C4-2B (cell line): ENCODE results near the gene NHSL2.

Experiments used
- H3K27ac ChIP-seq: fragments of 450-650 bp; 2 replicates; pipeline ENCODE4 v1.5.1; 2017
- ZFX ChIP-seq: fragments of 450-650 bp; IDR thresholded peaks from 2 replicates; pipeline ENCODE4 v1.6.1; 2017
- TF ChIP-seq, protein P1 (sequence below): fragments of 450-650 bp; conservative IDR thresholded peaks from 2 replicates; pipeline ENCODE4 v1.5.1; 2017; ENCODE audit warnings: mild to moderate bottlenecking

Gene NHSL2

GRCh38 chrX:72121383-72121782 is 210.7 kb downstream of the NHSL2 start:
- TF ChIP-seq ZFX = no peak
- TF ChIP-seq, protein P1, sequence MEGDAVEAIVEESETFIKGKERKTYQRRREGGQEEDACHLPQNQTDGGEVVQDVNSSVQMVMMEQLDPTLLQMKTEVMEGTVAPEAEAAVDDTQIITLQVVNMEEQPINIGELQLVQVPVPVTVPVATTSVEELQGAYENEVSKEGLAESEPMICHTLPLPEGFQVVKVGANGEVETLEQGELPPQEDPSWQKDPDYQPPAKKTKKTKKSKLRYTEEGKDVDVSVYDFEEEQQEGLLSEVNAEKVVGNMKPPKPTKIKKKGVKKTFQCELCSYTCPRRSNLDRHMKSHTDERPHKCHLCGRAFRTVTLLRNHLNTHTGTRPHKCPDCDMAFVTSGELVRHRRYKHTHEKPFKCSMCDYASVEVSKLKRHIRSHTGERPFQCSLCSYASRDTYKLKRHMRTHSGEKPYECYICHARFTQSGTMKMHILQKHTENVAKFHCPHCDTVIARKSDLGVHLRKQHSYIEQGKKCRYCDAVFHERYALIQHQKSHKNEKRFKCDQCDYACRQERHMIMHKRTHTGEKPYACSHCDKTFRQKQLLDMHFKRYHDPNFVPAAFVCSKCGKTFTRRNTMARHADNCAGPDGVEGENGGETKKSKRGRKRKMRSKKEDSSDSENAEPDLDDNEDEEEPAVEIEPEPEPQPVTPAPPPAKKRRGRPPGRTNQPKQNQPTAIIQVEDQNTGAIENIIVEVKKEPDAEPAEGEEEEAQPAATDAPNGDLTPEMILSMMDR = no peak
- H3K27ac ChIP-seq = no peak overlapping the region

- H3K27ac ChIP-seq = no peak overlapping the region
- no peak for TF ChIP-seq ZFX
- TF ChIP-seq, protein P1 = no peak
These were observed 212.1 kb downstream of the NHSL2 start for GRCh38 chrX:72122621-72123337.

- TF ChIP-seq ZFX = no peak
- H3K27ac ChIP-seq = no peak overlapping the region
These were observed 213.0 kb downstream of the NHSL2 start for GRCh38 chrX:72123471-72124185.

DNA sequence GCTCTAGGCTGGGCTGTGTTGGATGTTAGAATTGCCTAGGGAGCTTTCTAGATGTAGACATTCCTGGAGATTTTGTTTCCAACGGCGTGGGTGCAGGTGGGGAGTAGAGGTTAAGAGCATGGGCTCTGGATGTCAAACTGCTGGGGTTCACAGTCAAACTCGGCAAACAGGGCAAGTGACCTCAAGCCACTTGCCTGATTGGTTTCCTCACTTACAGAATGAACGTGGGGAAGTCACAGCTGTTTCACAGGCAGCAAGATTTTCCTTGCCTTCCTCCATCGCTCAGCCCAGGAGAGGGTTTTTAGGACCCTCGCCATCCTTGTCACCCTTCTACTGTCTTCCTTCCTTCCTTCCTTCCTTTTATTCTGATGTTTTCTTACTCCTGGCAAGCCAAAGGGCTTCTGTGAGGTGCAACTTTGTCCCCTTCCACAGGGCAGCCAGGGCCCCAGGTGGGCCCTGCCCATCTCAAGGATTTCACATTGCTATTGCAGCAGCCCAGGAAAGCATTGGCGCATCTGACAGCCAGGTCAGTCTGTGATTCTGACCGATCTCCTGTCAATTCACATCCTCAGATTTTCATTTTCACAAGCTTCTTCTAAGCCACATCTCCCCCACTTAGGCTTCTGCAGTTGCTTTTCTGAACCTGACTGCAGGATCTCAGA is 214.0 kb downstream of the NHSL2 start:
- H3K27ac ChIP-seq = no peak overlapping the region
- TF ChIP-seq, protein P1 = no peak
- TF ChIP-seq ZFX = no peak

DNA sequence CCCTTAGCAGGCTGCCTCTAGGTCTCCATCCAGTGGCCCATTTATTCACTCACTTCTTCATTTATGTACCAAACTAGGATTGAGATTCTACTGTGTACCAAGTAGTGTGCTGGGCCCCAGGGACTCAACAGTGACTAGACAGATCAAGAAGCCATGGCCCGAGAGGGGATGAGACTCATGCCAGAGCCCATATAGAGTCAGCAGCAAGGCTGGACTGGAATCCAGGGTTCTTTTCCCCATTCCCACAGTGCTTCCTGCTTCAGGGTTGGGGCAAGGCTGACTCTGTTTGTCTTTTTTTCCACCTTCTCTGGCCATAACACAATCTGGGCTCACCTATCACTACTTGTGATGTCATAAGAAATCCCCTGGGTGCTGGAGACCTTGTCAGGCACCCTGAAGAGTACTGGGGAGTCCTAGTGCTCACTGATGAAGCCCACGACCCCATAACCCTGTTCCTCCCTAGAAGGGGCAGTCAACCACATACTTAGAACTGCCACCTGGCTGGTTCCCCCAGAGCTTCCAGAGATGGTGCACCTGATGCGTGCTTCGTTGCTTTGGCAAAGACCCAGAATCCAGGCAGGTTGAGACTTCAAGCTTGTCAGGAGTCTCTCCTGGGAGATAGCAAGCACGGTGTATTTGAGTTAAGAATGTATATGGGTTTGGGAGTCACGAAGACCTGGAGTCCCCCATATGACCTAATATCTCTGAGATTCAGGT is 214.8 kb downstream of the NHSL2 start:
- no peak overlapping the region for H3K27ac ChIP-seq
- TF ChIP-seq ZFX = no peak
- TF ChIP-seq, protein P1 = no peak

DNA sequence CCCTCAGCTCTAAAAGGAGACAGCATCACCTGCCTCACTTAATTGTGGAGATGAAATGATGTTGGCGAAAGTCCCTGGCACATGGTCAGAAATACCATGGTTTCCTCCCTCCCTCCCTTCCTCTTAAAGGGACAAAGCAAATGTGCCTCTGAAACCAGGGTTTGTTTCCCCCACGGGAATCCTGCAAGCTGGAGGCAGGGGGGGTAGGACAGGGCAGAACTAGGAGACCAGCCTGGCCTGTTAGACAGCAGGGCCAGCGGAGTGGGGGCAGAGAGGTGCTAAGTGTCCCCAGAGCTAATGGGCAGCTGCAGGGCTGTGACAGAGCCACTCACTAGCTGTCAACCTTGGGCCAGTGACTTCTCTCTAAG is 215.4 kb downstream of the NHSL2 start:
- no peak overlapping the region for H3K27ac ChIP-seq
- TF ChIP-seq ZFX = no peak
- TF ChIP-seq, protein P1 = no peak

DNA sequence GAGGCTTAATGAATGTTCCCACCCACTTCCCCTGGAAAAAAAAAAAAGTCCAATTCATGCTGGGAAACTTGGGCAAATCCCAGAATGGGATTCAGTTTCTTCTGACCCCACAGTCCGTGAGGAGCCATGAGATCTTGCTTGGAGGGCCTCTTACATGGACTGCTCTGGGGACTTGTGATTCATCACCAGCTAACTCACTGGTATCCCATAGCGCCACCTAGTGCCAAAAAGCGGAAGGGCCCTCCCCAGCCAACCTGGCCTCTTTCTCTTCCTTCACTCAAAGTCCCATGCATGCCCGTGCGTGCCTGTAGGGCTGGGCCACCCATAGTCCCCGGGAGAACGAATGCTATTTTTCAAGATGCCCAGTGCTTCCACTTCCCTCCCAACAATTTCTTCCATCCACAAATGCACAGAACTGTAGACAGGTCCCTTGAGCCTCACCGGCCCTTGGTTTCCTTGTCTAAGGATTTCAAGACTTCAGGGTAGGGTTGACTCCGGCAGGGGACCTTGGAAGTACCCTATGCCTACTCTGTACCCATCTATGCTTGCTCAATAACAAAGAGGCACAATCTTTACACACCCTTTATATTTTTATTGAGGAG is 216.0 kb downstream of the NHSL2 start:
- H3K27ac ChIP-seq = no peak overlapping the region

More for the DNA sequence above, 216.0 kb downstream of the NHSL2 start:
- TF ChIP-seq ZFX = no peak
- TF ChIP-seq, protein P1 = peak; percentile 88
